WTC11 (cell line): ENCODE data around the gene PTPN9.

ENCODE experiments used
- ATF2 ChIP-seq: sonication (generic); formaldehyde crosslinking; IDR thresholded peaks from 2 replicates; pipeline ENCODE4 v1.8.1; 2022; ENCODE audit warnings: low read depth, missing genetic modification reagents, borderline replicate concordance
- CREM ChIP-seq: sonication (generic); formaldehyde crosslinking; IDR thresholded peaks from 2 replicates; pipeline ENCODE4 v1.8.1; 2022; ENCODE audit warnings: mild to moderate bottlenecking, missing genetic modification reagents, moderate library complexity
- CTCF ChIP-seq: fragments of 200-600 bp; IDR thresholded peaks from 2 replicates; pipeline ENCODE4 v1.8.0; 2022; ENCODE audit warnings: antibody characterized with exemption
- JUN ChIP-seq: sonication (generic); formaldehyde crosslinking; IDR thresholded peaks from 2 replicates; pipeline ENCODE4 v1.8.0; 2023; ENCODE audit warnings: mild to moderate bottlenecking, missing genetic modification reagents
- NR2C2 ChIP-seq: sonication (generic); formaldehyde crosslinking; IDR thresholded peaks from 2 replicates; pipeline ENCODE4 v1.8.0; 2022; ENCODE audit warnings: mild to moderate bottlenecking, missing genetic modification reagents
- PRDM15 ChIP-seq: sonication (generic); formaldehyde crosslinking; IDR thresholded peaks from 2 replicates; pipeline ENCODE4 v1.8.0; 2022; ENCODE audit warnings: missing genetic modification reagents
- ZNF219 ChIP-seq: sonication (generic); formaldehyde crosslinking; IDR thresholded peaks from 2 replicates; pipeline ENCODE4 v1.8.0; 2023; ENCODE audit warnings: missing genetic modification reagents, mild to moderate bottlenecking, borderline replicate concordance

- no peak for TF ChIP-seq NR2C2 (CRISPR knock-in tag)
- TF ChIP-seq ZNF219 (CRISPR knock-in tag) = no peak
- TF ChIP-seq CTCF = no peak
- no peak for TF ChIP-seq CREM (CRISPR knock-in tag)
- TF ChIP-seq JUN (CRISPR knock-in tag) = no peak
- TF ChIP-seq ATF2 (CRISPR knock-in tag) = no peak
- TF ChIP-seq PRDM15 = no peak
Observed at GRCh38 chr15:75425966-75426500, 153.1 kb downstream of the PTPN9 start.
